GM23338 (cell line): ENCODE results near the gene NCOA7. TPM values are rescaled to one million over a fixed set of nuclear protein-coding genes. Genes with fewer than 3 reads are reported as not detected.

Experiments used
- ATAC-seq: fragments of 200-7000 bp; cut with Tn5 transposase; 3 replicates; pipeline ENCODE4 v1.9.1; 2020
- DNase-seq: peaks from one replicate; pipeline ENCODE4 v3.0.0-alpha.2; 2015; ENCODE audit warnings: low spot score
- H2AFZ ChIP-seq: fragments of 200-600 bp; sonication (generic); 2 replicates; pipeline ENCODE4 v1.8.0; 2016; ENCODE audit warnings: antibody characterized with exemption, mild to moderate bottlenecking, moderate library complexity
- H3F3A ChIP-seq: fragments of 200-600 bp; sonication (generic); replicated peaks from 2 replicates; pipeline ENCODE4 v1.8.0; 2017; ENCODE audit warnings: antibody characterized with exemption, mixed run types, low read depth
- H3K27ac ChIP-seq: fragments of 200-600 bp; sonication (generic); 2 replicates; pipeline ENCODE4 v1.6.1; 2016; ENCODE audit warnings: low read depth
- H3K27me3 ChIP-seq: fragments of 200-600 bp; sonication (generic); 2 replicates; pipeline ENCODE4 v1.8.0; 2016; ENCODE audit warnings: mild to moderate bottlenecking, mixed run types, moderate library complexity; ENCODE audit not compliant: insufficient read depth
- H3K36me3 ChIP-seq: fragments of 200-600 bp; sonication (generic); 2 replicates; pipeline ENCODE4 v1.8.0; 2016; ENCODE audit warnings: mild to moderate bottlenecking; ENCODE audit not compliant: insufficient read depth
- H3K4me1 ChIP-seq: fragments of 200-600 bp; sonication (generic); 2 replicates; pipeline ENCODE4 v1.8.0; 2016; ENCODE audit warnings: mild to moderate bottlenecking, moderate library complexity; ENCODE audit not compliant: insufficient read depth
- H3K4me2 ChIP-seq: fragments of 200-600 bp; sonication (generic); 2 replicates; pipeline ENCODE4 v1.7.1; 2017; ENCODE audit warnings: mixed run types
- H3K4me3 ChIP-seq: fragments of 200-600 bp; sonication (generic); 2 replicates; pipeline ENCODE4 v1.6.1; 2016; ENCODE audit warnings: mixed run types
- H3K79me2 ChIP-seq: fragments of 200-600 bp; sonication (generic); replicated peaks from 2 replicates; pipeline ENCODE4 v1.8.0; 2017; ENCODE audit warnings: mild to moderate bottlenecking; ENCODE audit not compliant: insufficient read depth
- H3K9me2 ChIP-seq: fragments of 200-600 bp; sonication (generic); 2 replicates; pipeline ENCODE4 v1.8.0; 2017; ENCODE audit not compliant: insufficient read depth
- H4K20me1 ChIP-seq: fragments of 200-600 bp; sonication (generic); replicated peaks from 2 replicates; pipeline ENCODE4 v1.8.0; 2017; ENCODE audit warnings: mild to moderate bottlenecking; ENCODE audit not compliant: insufficient read depth
- H3K27ac Mint-ChIP-seq: 2 replicates; pipeline ENCODE4 v1.8.0; 2020; ENCODE audit warnings: inconsistent platforms, mild to moderate bottlenecking, moderate library complexity, mixed read lengths
- H3K27me3 Mint-ChIP-seq: 3 replicates; pipeline ENCODE4 v1.8.0; 2022; ENCODE audit warnings: low read depth, mild to moderate bottlenecking, moderate library complexity, mixed read lengths, inconsistent platforms; ENCODE audit not compliant: insufficient read depth, poor library complexity
- H3K36me3 Mint-ChIP-seq: 3 replicates; pipeline ENCODE4 v1.8.0; 2021; ENCODE audit warnings: low read depth, mild to moderate bottlenecking, inconsistent platforms, moderate library complexity, mixed read lengths
- H3K4me1 Mint-ChIP-seq: 3 replicates; pipeline ENCODE4 v1.8.0; 2020; ENCODE audit warnings: mild to moderate bottlenecking, inconsistent platforms, mixed read lengths
- H3K4me3 Mint-ChIP-seq: 3 replicates; pipeline ENCODE4 v1.8.0; 2021; ENCODE audit warnings: moderate library complexity, mild to moderate bottlenecking, inconsistent platforms, mixed read lengths
- H3K9me3 Mint-ChIP-seq: 3 replicates; pipeline ENCODE4 v1.8.0; 2020; ENCODE audit warnings: moderate library complexity, mild to moderate bottlenecking, inconsistent platforms, mixed read lengths
- CREB1 ChIP-seq: fragments of 250-450 bp; sonication (Bioruptor Pico); IDR thresholded peaks from 2 replicates; pipeline ENCODE4 v1.5.0; 2020; ENCODE audit warnings: low read depth, mild to moderate bottlenecking, moderate library complexity
- CTCF ChIP-seq, 2 experiments: fragments of 200-600 bp in 1 of 2; sonication (generic) in 1 of 2; conservative IDR thresholded peaks; 2 replicates each; pipeline versions ENCODE4 v1.5.1 to v1.6.1; 2016 to 2017; ENCODE audit warnings: antibody characterized with exemption in 2 of 2, low read depth in 2 of 2, mild to moderate bottlenecking in 2 of 2, moderate library complexity in 1 of 2
- ETS1 ChIP-seq: IDR thresholded peaks from 2 replicates; pipeline ENCODE4 v1.6.1; 2016; ENCODE audit warnings: antibody characterized with exemption
- EZH2 ChIP-seq: fragments of 200-600 bp; sonication (generic); IDR thresholded peaks from one replicate; pipeline ENCODE4 v1.8.0; 2017; ENCODE audit warnings: antibody characterized with exemption, mild to moderate bottlenecking, low read depth; ENCODE audit not compliant: unreplicated experiment
- EZH2phosphoT487 ChIP-seq: fragments of 200-600 bp; sonication (generic); IDR thresholded peaks from one replicate; pipeline ENCODE4 v1.8.1; 2018; ENCODE audit warnings: antibody characterized with exemption; ENCODE audit not compliant: unreplicated experiment
- JUNB ChIP-seq: IDR thresholded peaks from one replicate; pipeline ENCODE4 v1.6.1; 2016; ENCODE audit warnings: antibody characterized with exemption; ENCODE audit not compliant: unreplicated experiment
- NANOG ChIP-seq: IDR thresholded peaks from 2 replicates; pipeline ENCODE4 v1.6.1; 2016; ENCODE audit warnings: antibody characterized with exemption, borderline replicate concordance
- POLR2AphosphoS5 ChIP-seq: IDR thresholded peaks from 2 replicates; pipeline ENCODE4 v1.6.1; 2016; ENCODE audit warnings: antibody characterized with exemption, low read depth
- STAT1 ChIP-seq: IDR thresholded peaks from one replicate; pipeline ENCODE4 v1.6.1; 2016; ENCODE audit warnings: antibody characterized with exemption; ENCODE audit not compliant: unreplicated experiment
- ZNF114 ChIP-seq: fragments of 250-450 bp; sonication (Bioruptor Pico); IDR thresholded peaks from 2 replicates; pipeline ENCODE4 v1.5.0; 2020; ENCODE audit warnings: mild to moderate bottlenecking, moderate library complexity
- ZNF331 ChIP-seq: fragments of 250-450 bp; sonication (Bioruptor Pico); IDR thresholded peaks from 2 replicates; pipeline ENCODE4 v1.5.0; 2020; ENCODE audit warnings: low read depth, mild to moderate bottlenecking, moderate library complexity
- polyA plus RNA-seq: library from polyadenylated mRNA; unstranded; fragments of >200 nt; fragmentation: Nextera tagmentation; extraction: Ambion mirVana; gene quantifications from 2 replicates; pipeline ENCODE4 v1.2.1, GENCODE V29; 2016
- total RNA-seq: library from RNA; depleted of rRNA; stranded (reverse); fragments of >200 nt; shearing (Covaris generic); gene quantifications from 2 replicates; pipeline ENCODE4 v1.2.3, GENCODE V29; 2014
- TF ChIP-seq, protein P1 (sequence below): IDR thresholded peaks from one replicate; pipeline ENCODE4 v1.6.1; 2018; ENCODE audit warnings: antibody characterized with exemption; ENCODE audit not compliant: unreplicated experiment
- TF ChIP-seq, protein P2 (sequence below): fragments of 250-450 bp; sonication (Bioruptor Pico); IDR thresholded peaks from 2 replicates; pipeline ENCODE4 v1.5.0; 2020; ENCODE audit warnings: mild to moderate bottlenecking, moderate library complexity

NCOA7 gene
- total and polyA plus RNA-seq, 2 experiments from 2014 or later, result 9.3 to 15.7 TPM

- Mint-ChIP-seq H3K4me3 (no peak overlapping the region), H3K9me3 (no peaks in the 10 kb centered on the region), H3K27ac (no peak overlapping the region), H3K27me3 (no peaks in the 10 kb centered on the region), H3K36me3 (peaks cover 3% of the 10 kb centered on the region; the same call in 1 of the 3 replicates), H3K4me1 (no peaks in the 10 kb centered on the region)
- H3K36me3 ChIP-seq, result no peaks in the 10 kb centered on the region
- H3K27ac ChIP-seq, result no peak overlapping the region
- no peaks in the 10 kb centered on the region for H3K9me2 ChIP-seq
- no peaks in the 10 kb centered on the region for H3K27me3 ChIP-seq
- no peak for TF ChIP-seq POLR2AphosphoS5
- TF ChIP-seq EZH2phosphoT487, result no peak
- no peak for TF ChIP-seq ZNF331
- no peak for TF ChIP-seq CTCF (conservative IDR thresholded peaks at IDR 0.05; ENCODE audit: low read depth in 2 of 2)
- no peak for TF ChIP-seq STAT1
- TF ChIP-seq EZH2, result no peak
- no peak for TF ChIP-seq ETS1
- TF ChIP-seq CREB1 (CRISPR knock-in tag), result no peak
- TF ChIP-seq NANOG, result no peak
- TF ChIP-seq JUNB, result no peak
- TF ChIP-seq, protein P1, sequence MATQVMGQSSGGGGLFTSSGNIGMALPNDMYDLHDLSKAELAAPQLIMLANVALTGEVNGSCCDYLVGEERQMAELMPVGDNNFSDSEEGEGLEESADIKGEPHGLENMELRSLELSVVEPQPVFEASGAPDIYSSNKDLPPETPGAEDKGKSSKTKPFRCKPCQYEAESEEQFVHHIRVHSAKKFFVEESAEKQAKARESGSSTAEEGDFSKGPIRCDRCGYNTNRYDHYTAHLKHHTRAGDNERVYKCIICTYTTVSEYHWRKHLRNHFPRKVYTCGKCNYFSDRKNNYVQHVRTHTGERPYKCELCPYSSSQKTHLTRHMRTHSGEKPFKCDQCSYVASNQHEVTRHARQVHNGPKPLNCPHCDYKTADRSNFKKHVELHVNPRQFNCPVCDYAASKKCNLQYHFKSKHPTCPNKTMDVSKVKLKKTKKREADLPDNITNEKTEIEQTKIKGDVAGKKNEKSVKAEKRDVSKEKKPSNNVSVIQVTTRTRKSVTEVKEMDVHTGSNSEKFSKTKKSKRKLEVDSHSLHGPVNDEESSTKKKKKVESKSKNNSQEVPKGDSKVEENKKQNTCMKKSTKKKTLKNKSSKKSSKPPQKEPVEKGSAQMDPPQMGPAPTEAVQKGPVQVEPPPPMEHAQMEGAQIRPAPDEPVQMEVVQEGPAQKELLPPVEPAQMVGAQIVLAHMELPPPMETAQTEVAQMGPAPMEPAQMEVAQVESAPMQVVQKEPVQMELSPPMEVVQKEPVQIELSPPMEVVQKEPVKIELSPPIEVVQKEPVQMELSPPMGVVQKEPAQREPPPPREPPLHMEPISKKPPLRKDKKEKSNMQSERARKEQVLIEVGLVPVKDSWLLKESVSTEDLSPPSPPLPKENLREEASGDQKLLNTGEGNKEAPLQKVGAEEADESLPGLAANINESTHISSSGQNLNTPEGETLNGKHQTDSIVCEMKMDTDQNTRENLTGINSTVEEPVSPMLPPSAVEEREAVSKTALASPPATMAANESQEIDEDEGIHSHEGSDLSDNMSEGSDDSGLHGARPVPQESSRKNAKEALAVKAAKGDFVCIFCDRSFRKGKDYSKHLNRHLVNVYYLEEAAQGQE, result no peak
- TF ChIP-seq, protein P2, sequence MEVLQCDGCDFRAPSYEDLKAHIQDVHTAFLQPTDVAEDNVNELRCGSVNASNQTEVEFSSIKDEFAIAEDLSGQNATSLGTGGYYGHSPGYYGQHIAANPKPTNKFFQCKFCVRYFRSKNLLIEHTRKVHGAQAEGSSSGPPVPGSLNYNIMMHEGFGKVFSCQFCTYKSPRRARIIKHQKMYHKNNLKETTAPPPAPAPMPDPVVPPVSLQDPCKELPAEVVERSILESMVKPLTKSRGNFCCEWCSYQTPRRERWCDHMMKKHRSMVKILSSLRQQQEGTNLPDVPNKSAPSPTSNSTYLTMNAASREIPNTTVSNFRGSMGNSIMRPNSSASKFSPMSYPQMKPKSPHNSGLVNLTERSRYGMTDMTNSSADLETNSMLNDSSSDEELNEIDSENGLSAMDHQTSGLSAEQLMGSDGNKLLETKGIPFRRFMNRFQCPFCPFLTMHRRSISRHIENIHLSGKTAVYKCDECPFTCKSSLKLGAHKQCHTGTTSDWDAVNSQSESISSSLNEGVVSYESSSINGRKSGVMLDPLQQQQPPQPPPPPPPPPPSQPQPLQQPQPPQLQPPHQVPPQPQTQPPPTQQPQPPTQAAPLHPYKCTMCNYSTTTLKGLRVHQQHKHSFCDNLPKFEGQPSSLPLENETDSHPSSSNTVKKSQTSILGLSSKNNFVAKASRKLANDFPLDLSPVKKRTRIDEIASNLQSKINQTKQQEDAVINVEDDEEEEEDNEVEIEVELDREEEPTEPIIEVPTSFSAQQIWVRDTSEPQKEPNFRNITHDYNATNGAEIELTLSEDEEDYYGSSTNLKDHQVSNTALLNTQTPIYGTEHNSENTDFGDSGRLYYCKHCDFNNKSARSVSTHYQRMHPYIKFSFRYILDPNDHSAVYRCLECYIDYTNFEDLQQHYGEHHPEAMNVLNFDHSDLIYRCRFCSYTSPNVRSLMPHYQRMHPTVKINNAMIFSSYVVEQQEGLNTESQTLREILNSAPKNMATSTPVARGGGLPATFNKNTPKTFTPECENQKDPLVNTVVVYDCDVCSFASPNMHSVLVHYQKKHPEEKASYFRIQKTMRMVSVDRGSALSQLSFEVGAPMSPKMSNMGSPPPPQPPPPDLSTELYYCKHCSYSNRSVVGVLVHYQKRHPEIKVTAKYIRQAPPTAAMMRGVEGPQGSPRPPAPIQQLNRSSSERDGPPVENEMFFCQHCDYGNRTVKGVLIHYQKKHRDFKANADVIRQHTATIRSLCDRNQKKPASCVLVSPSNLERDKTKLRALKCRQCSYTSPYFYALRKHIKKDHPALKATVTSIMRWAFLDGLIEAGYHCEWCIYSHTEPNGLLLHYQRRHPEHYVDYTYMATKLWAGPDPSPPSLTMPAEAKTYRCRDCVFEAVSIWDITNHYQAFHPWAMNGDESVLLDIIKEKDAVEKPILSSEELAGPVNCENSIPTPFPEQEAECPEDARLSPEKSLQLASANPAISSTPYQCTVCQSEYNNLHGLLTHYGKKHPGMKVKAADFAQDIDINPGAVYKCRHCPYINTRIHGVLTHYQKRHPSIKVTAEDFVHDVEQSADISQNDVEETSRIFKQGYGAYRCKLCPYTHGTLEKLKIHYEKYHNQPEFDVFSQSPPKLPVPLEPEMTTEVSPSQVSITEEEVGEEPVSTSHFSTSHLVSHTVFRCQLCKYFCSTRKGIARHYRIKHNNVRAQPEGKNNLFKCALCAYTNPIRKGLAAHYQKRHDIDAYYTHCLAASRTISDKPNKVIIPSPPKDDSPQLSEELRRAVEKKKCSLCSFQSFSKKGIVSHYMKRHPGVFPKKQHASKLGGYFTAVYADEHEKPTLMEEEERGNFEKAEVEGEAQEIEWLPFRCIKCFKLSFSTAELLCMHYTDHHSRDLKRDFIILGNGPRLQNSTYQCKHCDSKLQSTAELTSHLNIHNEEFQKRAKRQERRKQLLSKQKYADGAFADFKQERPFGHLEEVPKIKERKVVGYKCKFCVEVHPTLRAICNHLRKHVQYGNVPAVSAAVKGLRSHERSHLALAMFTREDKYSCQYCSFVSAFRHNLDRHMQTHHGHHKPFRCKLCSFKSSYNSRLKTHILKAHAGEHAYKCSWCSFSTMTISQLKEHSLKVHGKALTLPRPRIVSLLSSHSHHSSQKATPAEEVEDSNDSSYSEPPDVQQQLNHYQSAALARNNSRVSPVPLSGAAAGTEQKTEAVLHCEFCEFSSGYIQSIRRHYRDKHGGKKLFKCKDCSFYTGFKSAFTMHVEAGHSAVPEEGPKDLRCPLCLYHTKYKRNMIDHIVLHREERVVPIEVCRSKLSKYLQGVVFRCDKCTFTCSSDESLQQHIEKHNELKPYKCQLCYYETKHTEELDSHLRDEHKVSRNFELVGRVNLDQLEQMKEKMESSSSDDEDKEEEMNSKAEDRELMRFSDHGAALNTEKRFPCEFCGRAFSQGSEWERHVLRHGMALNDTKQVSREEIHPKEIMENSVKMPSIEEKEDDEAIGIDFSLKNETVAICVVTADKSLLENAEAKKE, result no peak
- no peak for TF ChIP-seq ZNF114 (CRISPR knock-in tag)
- no peaks in the 10 kb centered on the region for H4K20me1 ChIP-seq
- ATAC-seq (no peak), DNase-seq (no peak)
- no peak overlapping the region for H3K4me3 ChIP-seq
- no peaks in the 10 kb centered on the region for H3K79me2 ChIP-seq
- no peaks in the 10 kb centered on the region for H3F3A ChIP-seq
- no peak overlapping the region for H3K4me2 ChIP-seq
- no peak overlapping the region for H2AFZ ChIP-seq
- H3K4me1 ChIP-seq, result no peaks in the 10 kb centered on the region
These were observed 173.1 kb downstream of the NCOA7 start for GRCh38 chr6:125963817-125964216.
